ENCODE results near the gene BRIX1.

Gene BRIX1

GRCh38 chr5:34881246-34881645 is 34.3 kb upstream of the BRIX1 start:
- TF ChIP-seq CTCF (IDR thresholded peaks at IDR 0.05) = no peak

- TF ChIP-seq CTCF (IDR thresholded peaks at IDR 0.05) = no peak
Measured at GRCh38 chr5:34886392-34887119, 29.0 kb upstream of the BRIX1 start.

- no peak for TF ChIP-seq CTCF (IDR thresholded peaks at IDR 0.05)
Measured at GRCh38 chr5:34889394-34889793, 26.1 kb upstream of the BRIX1 start.

GRCh38 chr5:34891981-34892380 is 23.5 kb upstream of the BRIX1 start:
- TF ChIP-seq CTCF (IDR thresholded peaks at IDR 0.05) = no peak

GRCh38 chr5:34892414-34892813 is 23.1 kb upstream of the BRIX1 start:
- no peak for TF ChIP-seq CTCF (IDR thresholded peaks at IDR 0.05)

GRCh38 chr5:34894716-34895115 is 20.8 kb upstream of the BRIX1 start:
- no peak for TF ChIP-seq CTCF (IDR thresholded peaks at IDR 0.05)

GRCh38 chr5:34895641-34896419 is 19.7 kb upstream of the BRIX1 start:
- TF ChIP-seq CTCF (IDR thresholded peaks at IDR 0.05) = no peak
